BJ (cell line): ENCODE data around the gene SLC43A1. TPM values are rescaled to one million over a fixed set of nuclear protein-coding genes. Genes with fewer than 3 reads are reported as not detected.

ENCODE experiments used
- CTCF ChIA-PET: fragments of 350-600 bp; formaldehyde crosslinking; extraction: SDS; loops from one replicate; lab custom pipeline; 2021; ENCODE audit warnings: antibody characterized with exemption, inconsistent platforms; lab: Yijun Ruan, JAX
- POLR2A ChIA-PET: fragments of 300-600 bp; sonication (Branson Sonifier 250); formaldehyde crosslinking; extraction: SDS; loops from one replicate; lab custom pipeline; 2021; ENCODE audit warnings: antibody characterized with exemption; lab: Charles Lee
- DNase-seq: peaks from one replicate; pipeline ENCODE4 v3.0.0-alpha.2; 2011; ENCODE audit warnings: low read depth
- H3K27me3 ChIP-seq: 2 replicates; pipeline ENCODE4 v1.6.0; 2011; ENCODE audit warnings: low read length; ENCODE audit not compliant: control insufficient read depth, insufficient read depth
- H3K36me3 ChIP-seq: 2 replicates; pipeline ENCODE4 v1.5.1; 2011; ENCODE audit warnings: low read length; ENCODE audit not compliant: control insufficient read depth, insufficient read depth
- H3K4me3 ChIP-seq: 2 replicates; pipeline ENCODE4 v1.5.1; 2011; ENCODE audit warnings: low read depth, mild to moderate bottlenecking, control low read depth, low read length
- CTCF ChIP-seq: IDR thresholded peaks from 2 replicates; pipeline ENCODE4 v1.5.1; 2011; ENCODE audit warnings: low read depth, mild to moderate bottlenecking, control low read depth, inconsistent platforms, low read length, moderate library complexity; ENCODE audit not compliant: insufficient read depth
- polyA plus RNA-seq: library from polyadenylated mRNA; depleted of rRNA; stranded (reverse); fragments of >200 nt; gene quantifications from 2 replicates; pipeline ENCODE4 v1.2.3, GENCODE V29; 2011

Gene SLC43A1
- polyA plus RNA-seq, 1 experiment, result 23.4 TPM

GRCh38 chr11:57500926-57501325 lies 14.6 kb downstream of the SLC43A1 start:
- POLR2A ChIA-PET, result no interaction called here
- CTCF ChIA-PET, result interaction anchor here (0.9 to 15.7 kb wide), 7 partner anchors 9 to 68 kb away, joined by 3 to 169 read pairs (median 8); no protein-coding TSS in a partner anchor

GRCh38 chr11:57500515-57500914 lies 15.0 kb downstream of the SLC43A1 start:
- no peak for TF ChIP-seq CTCF
- Histone ChIP-seq H3K4me3 (no peak overlapping the region), H3K36me3 (peaks cover 10% of the 10 kb centered on the region), H3K27me3 (no peaks in the 10 kb centered on the region)
- CTCF ChIA-PET, result interaction anchor here (0.9 to 15.7 kb wide), 6 partner anchors 10 to 68 kb away, joined by 3 to 169 read pairs (median 6); no protein-coding TSS in a partner anchor
- POLR2A ChIA-PET, result interaction anchor here (0.6 kb wide), 1 partner anchor 10 kb away, joined by 6 read pairs; no protein-coding TSS in a partner anchor
- DNase-seq, result no peak

More at GRCh38 chr11:57500926-57501325, 14.6 kb downstream of the SLC43A1 start:
- TF ChIP-seq CTCF, result no peak
- H3K36me3 ChIP-seq, result peaks cover 6% of the 10 kb centered on the region
- H3K4me3 ChIP-seq, result no peak overlapping the region
- no peaks in the 10 kb centered on the region for H3K27me3 ChIP-seq
- DNase-seq, result no peak

GRCh38 chr11:57499983-57500461 lies 15.5 kb downstream of the SLC43A1 start:
- peaks cover 10% of the 10 kb centered on the region for H3K36me3 ChIP-seq
- DNase-seq, result no peak
- TF ChIP-seq CTCF, result no peak
- CTCF ChIA-PET, result interaction anchor here (0.6 to 15.7 kb wide), 7 partner anchors 12 to 42 kb away, joined by 3 to 169 read pairs (median 4); partner anchors contain the start of gene SLC43A1
- POLR2A ChIA-PET, result interaction anchor here (0.6 kb wide), 1 partner anchor 11 kb away, joined by 6 read pairs; no protein-coding TSS in a partner anchor
- H3K27me3 ChIP-seq, result no peaks in the 10 kb centered on the region
- H3K4me3 ChIP-seq, result no peak overlapping the region

- POLR2A ChIA-PET, result no interaction called here
- H3K27me3 ChIP-seq, result no peaks in the 10 kb centered on the region
- H3K4me3 ChIP-seq, result no peak overlapping the region
- H3K36me3 ChIP-seq, result peaks cover 10% of the 10 kb centered on the region
- DNase-seq, result peak; percentile 52
- CTCF ChIA-PET, result interaction anchor here (0.6 to 15.7 kb wide), 6 partner anchors 12 to 41 kb away, joined by 3 to 169 read pairs (median 4); partner anchors contain the start of gene SLC43A1
- TF ChIP-seq CTCF, result no peak
Measured at GRCh38 chr11:57499413-57499982, 16.0 kb downstream of the SLC43A1 start.

GRCh38 chr11:57498540-57498939 lies 17.0 kb downstream of the SLC43A1 start:
- TF ChIP-seq CTCF, result no peak
- Histone ChIP-seq H3K27me3 (no peaks in the 10 kb centered on the region), H3K4me3 (no peak overlapping the region), H3K36me3 (peaks cover 14% of the 10 kb centered on the region)
- ChIA-PET CTCF (interaction anchor here (1.2 to 15.7 kb wide), 3 partner anchors 17 to 40 kb away, joined by 3 to 182 read pairs (median 169); partner anchors contain the start of gene TIMM10), POLR2A (no interaction called here)
- no peak for DNase-seq
